NB4 (cell line): ENCODE results near the gene CFAP46.

Source experiments
- CTCF ChIP-seq: IDR thresholded peaks from one replicate; pipeline ENCODE4 v1.5.1; 2012; ENCODE audit warnings: low read depth, low read length
- POLR2A ChIP-seq: IDR thresholded peaks from 2 replicates; pipeline ENCODE4 v1.6.1; 2011; ENCODE audit warnings: mild to moderate bottlenecking; ENCODE audit not compliant: insufficient read length; ENCODE audit errors: extremely low read depth

- TF ChIP-seq CTCF, result no peak
- TF ChIP-seq POLR2A, result no peak
Observed at GRCh38 chr10:132965411-132966057, 23.2 kb upstream of the CFAP46 start.
